Upper lobe of left lung (tissue), 4 donors: ENCODE results near the gene MAD1L1.

Experiments used
- CTCF ChIP-seq, 6 experiments: fragments of 450-650 bp in 4 of 6; fragments of 200-600 bp in 2 of 6; sonication (generic) in 2 of 6; IDR thresholded peaks; one replicate each; pipeline ENCODE4 v1.5.1; 2016 to 2019; ENCODE audit warnings: antibody characterized with exemption in 6 of 6
- EP300 ChIP-seq, 4 donors: sonication (generic); formaldehyde crosslinking; IDR thresholded peaks; one replicate each; pipeline ENCODE4 v1.5.1; 2017; ENCODE audit warnings: antibody characterized with exemption in 4 of 4, control low read depth in 2 of 4
- POLR2A ChIP-seq, 4 donors: fragments of 450-650 bp; IDR thresholded peaks; one replicate each; pipeline ENCODE4 v1.5.1; 2016 to 2017; ENCODE audit warnings: antibody characterized with exemption in 4 of 4, mild to moderate bottlenecking in 2 of 4
- POLR2AphosphoS5 ChIP-seq, 2 donors: sonication (generic); formaldehyde crosslinking; IDR thresholded peaks; one replicate each; pipeline ENCODE4 v1.5.1; 2017; ENCODE audit warnings: antibody characterized with exemption in 2 of 2

GRCh38 chr7:2094454-2095045 lies 138.2 kb downstream of the MAD1L1 start:
- TF ChIP-seq POLR2A (IDR thresholded peaks at IDR 0.05) (no peak), CTCF (IDR thresholded peaks at IDR 0.05) (no peak), EP300 (IDR thresholded peaks at IDR 0.05) (no peak), POLR2AphosphoS5 (IDR thresholded peaks at IDR 0.05) (no peak)
